Measurements from ENCODE around the gene MYBPC2. TPM values are rescaled to one million over a fixed set of nuclear protein-coding genes. Genes with fewer than 3 reads are reported as not detected.

The MYBPC2 gene
- total RNA-seq, 1 experiment from 2014 or later: not detected

DNA sequence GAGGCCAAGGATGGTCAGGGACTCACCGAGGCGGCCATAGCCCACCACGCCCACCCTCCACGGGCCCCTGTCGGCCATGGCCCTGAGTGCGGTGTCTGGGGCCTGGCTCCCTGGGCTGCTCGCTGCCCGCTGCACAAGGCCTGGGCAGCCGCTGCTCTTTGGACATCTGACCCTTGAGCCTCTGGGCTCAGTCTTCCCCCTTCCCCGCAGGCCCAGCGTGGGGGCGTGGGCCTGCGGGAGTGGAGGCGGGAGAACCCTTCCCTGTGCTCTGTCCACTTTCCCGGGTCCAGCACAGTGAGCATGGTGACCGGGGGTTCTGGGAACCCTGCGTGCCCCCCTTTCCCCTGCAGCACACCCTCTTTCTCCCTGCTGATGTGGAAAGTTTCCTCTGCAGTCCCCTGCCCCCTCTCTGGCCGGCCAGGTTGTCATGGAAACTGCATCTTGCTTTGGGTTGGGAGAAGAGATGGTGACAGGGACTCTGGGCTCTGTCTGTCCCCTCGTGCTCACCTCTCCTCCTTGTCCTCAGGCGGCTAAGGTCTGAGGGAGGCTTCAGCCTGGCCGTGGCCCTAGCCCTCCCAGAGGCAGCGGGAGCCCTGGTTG is 81.2 kb downstream of the MYBPC2 start, which contains the start of gene ASPDH:
ASPDH (minus strand) TSS at position 168 of the 600 bp plus-strand sequence; CDS start at position 78, 90 bp downstream.
- DNase-seq (ENCODE audit: low read depth): no peak

DNA sequence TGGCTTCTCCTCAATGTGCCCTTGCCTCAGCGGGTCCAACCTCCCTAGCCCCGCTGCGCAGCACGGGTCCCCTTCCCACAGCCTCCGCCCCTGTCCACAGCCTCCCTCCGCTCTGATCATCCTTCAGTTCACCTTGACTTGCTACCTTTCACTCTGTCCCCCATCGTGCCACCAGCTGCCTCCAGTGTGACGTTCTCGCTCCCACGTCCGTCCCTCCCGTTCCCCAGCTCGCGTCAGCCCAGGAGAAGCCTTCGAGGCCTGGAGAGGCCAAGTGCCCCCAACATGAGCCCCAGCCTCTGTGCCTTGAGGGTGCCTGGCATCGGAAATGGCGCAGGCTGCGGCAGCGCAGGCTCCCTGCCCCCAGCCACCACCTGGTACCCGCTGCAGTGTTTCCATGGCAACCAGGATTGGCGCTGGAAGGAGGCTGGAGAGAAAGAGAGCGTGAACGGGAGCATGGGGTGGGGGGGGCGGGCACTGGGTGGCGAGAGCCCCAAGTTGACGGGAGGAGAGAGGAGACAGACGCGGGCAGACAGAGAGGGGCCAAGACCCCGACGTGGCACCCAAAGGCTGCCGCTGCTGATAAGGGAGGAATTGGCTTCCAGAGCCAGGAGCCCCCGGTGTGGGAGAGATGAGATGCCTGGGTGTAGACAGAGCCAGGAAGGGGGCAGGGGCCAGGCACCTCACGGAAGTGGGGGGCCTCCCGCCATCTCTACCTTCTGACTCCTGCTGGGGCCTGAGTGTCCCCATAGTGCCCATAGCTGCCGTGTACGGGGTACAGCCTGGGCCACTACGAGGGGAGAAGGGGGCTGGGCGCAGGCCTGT is 81.9 kb downstream of the MYBPC2 start:
- DNase-seq (ENCODE audit: low read depth): no peak

DNA sequence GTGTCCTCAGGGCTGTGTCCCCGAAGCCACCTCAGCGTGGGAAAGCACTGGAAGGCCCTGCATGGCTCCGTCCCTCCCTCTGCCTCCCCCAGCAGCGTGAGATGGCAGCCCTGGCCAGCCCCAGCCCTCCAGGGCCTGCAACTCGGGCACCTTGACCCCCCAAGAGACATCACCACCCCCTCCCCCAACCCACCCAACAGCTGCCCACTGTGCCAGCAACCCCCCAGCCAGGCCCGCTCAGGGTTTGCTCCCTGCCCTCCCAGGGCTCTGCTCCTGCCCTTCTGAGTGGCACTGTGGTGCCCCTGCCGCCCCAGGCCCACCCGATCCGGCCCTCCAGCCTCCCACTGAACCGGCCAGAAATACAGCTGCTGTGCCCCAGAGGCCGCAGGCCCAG is 82.5 kb downstream of the MYBPC2 start:
- DNase-seq (ENCODE audit: low read depth): no peak

Other genes with a start within 250 kb of the MYBPC2 start
- gene MYH14, start 229.3 kb upstream of the MYBPC2 start, total RNA-seq (2014; rRNA removed; shearing (Covaris generic)): not detected in 2 replicates
- not detected in 2 replicates for gene KCNC3, start 103.5 kb upstream of the MYBPC2 start, total RNA-seq (2014; rRNA removed; shearing (Covaris generic))
- not detected in 2 replicates for gene NAPSA, start 67.3 kb upstream of the MYBPC2 start, total RNA-seq (2014; rRNA removed; shearing (Covaris generic))
- 96.1 and 98.3 TPM in 2 replicates for gene NR1H2, start 56.4 kb upstream of the MYBPC2 start, total RNA-seq (2014; rRNA removed; shearing (Covaris generic))
- gene POLD1, start 48.5 kb upstream of the MYBPC2 start, total RNA-seq (2014; rRNA removed; shearing (Covaris generic)): 173 and 185 TPM in 2 replicates
- gene SPIB, start 14.0 kb upstream of the MYBPC2 start, total RNA-seq (2014; rRNA removed; shearing (Covaris generic)): 0.43 TPM in 1 of 2 replicates, not detected in the other
- 101 and 102 TPM in 2 replicates for gene EMC10, start 43.6 kb downstream of the MYBPC2 start, total RNA-seq (2014; rRNA removed; shearing (Covaris generic))
- 0.17 and 0.37 TPM in 2 replicates for gene GARIN5A, start 44.0 kb downstream of the MYBPC2 start, total RNA-seq (2014; rRNA removed; shearing (Covaris generic))
- 41.2 and 47.4 TPM in 2 replicates for gene JOSD2, start 78.3 kb downstream of the MYBPC2 start, total RNA-seq (2014; rRNA removed; shearing (Covaris generic))
- gene ASPDH, start 81.0 kb downstream of the MYBPC2 start, total RNA-seq (2014; rRNA removed; shearing (Covaris generic)): 0.31 TPM in 1 of 2 replicates, not detected in the other
- 0.03 and 0.08 TPM in 2 replicates for gene LRRC4B, start 135.5 kb downstream of the MYBPC2 start, total RNA-seq (2014; rRNA removed; shearing (Covaris generic))
- gene SYT3, start 207.0 kb downstream of the MYBPC2 start, total RNA-seq (2014; rRNA removed; shearing (Covaris generic)): 0.13 TPM in 1 of 2 replicates, not detected in the other
- gene C19orf81, start 216.6 kb downstream of the MYBPC2 start, total RNA-seq (2014; rRNA removed; shearing (Covaris generic)): 1.1 and 3.2 TPM in 2 replicates

Data from HT1080 (cell line).